GM12873 (cell line): ENCODE results near the gene IDH3G.

Experiments
- CTCF ChIP-seq: IDR thresholded peaks from 2 replicates; pipeline ENCODE4 v1.5.1; 2012; ENCODE audit warnings: low read depth, mild to moderate bottlenecking, moderate library complexity, low read length, control low read depth; ENCODE audit not compliant: insufficient read depth; ENCODE audit errors: missing control alignments

IDH3G gene

GRCh38 chrX:153744210-153745066 is 49.7 kb downstream of the IDH3G start:
- peak; percentile 37 for TF ChIP-seq CTCF

- TF ChIP-seq CTCF, result no peak
Measured at GRCh38 chrX:153741446-153741845, 52.7 kb downstream of the IDH3G start.

GRCh38 chrX:153740631-153741222 is 53.4 kb downstream of the IDH3G start:
- TF ChIP-seq CTCF, result no peak

- no peak for TF ChIP-seq CTCF
Measured at GRCh38 chrX:153739754-153740486, 54.3 kb downstream of the IDH3G start.

- TF ChIP-seq CTCF, result no peak
Measured at GRCh38 chrX:153738056-153738605, 56.0 kb downstream of the IDH3G start.

- TF ChIP-seq CTCF, result no peak
Measured at GRCh38 chrX:153736871-153737441, 57.2 kb downstream of the IDH3G start.
